Measurements from ENCODE around the gene HSH2D.

Gene HSH2D

GRCh38 chr19:16184665-16185122, 41.2 kb downstream of the HSH2D start:
- no peak for TF ChIP-seq POLR2A (IDR thresholded peaks at IDR 0.05; ENCODE audit: low read depth, low read length)
- no peak for DNase-seq (ENCODE audit: insufficient read length, low spot score)
- no peak for FAIRE-seq

- TF ChIP-seq POLR2A (IDR thresholded peaks at IDR 0.05; ENCODE audit: low read depth, low read length), result peak; percentile 65
- DNase-seq (ENCODE audit: insufficient read length, low spot score) (peak; percentile 96), FAIRE-seq (peak; percentile 60)
These were observed 41.8 kb downstream of the HSH2D start, which contains the start of gene FAM32A for GRCh38 chr19:16185123-16185767. Gene FAM32A, plus strand, starts transcription at chr19:16185410. Its CDS starts 33 bp downstream, at chr19:16185443.

- TF ChIP-seq POLR2A (IDR thresholded peaks at IDR 0.05; ENCODE audit: low read depth, low read length), result no peak
- FAIRE-seq, result no peak
- no peak for DNase-seq (ENCODE audit: insufficient read length, low spot score)
These were observed 42.3 kb downstream of the HSH2D start for GRCh38 chr19:16185768-16186123.

GRCh38 chr19:16188521-16188920, 45.0 kb downstream of the HSH2D start:
- no peak for DNase-seq (ENCODE audit: insufficient read length, low spot score)
- FAIRE-seq, result no peak
- TF ChIP-seq POLR2A (IDR thresholded peaks at IDR 0.05; ENCODE audit: low read depth, low read length), result no peak

- FAIRE-seq (no peak), DNase-seq (ENCODE audit: insufficient read length, low spot score) (no peak)
- TF ChIP-seq POLR2A (IDR thresholded peaks at IDR 0.05; ENCODE audit: low read depth, low read length), result no peak
These were observed 46.7 kb downstream of the HSH2D start for GRCh38 chr19:16190198-16190597.

GRCh38 chr19:16190736-16191135, 47.3 kb downstream of the HSH2D start:
- no peak for TF ChIP-seq POLR2A (IDR thresholded peaks at IDR 0.05; ENCODE audit: low read depth, low read length)
- FAIRE-seq (no peak), DNase-seq (ENCODE audit: insufficient read length, low spot score) (no peak)

GRCh38 chr19:16191216-16191908, 47.9 kb downstream of the HSH2D start:
- DNase-seq (ENCODE audit: insufficient read length, low spot score), result no peak
- no peak for TF ChIP-seq POLR2A (IDR thresholded peaks at IDR 0.05; ENCODE audit: low read depth, low read length)
- FAIRE-seq, result no peak

- DNase-seq (ENCODE audit: insufficient read length, low spot score) (no peak), FAIRE-seq (no peak)
- no peak for TF ChIP-seq POLR2A (IDR thresholded peaks at IDR 0.05; ENCODE audit: low read depth, low read length)
These were observed 50.0 kb downstream of the HSH2D start for GRCh38 chr19:16193466-16193865.

- no peak for FAIRE-seq
- no peak for TF ChIP-seq POLR2A (IDR thresholded peaks at IDR 0.05; ENCODE audit: low read depth, low read length)
- DNase-seq (ENCODE audit: insufficient read length, low spot score), result peak; percentile 27
These were observed 53.7 kb downstream of the HSH2D start for GRCh38 chr19:16197188-16197621.

- FAIRE-seq, result no peak
- peak; percentile 91 for DNase-seq (ENCODE audit: insufficient read length, low spot score)
- TF ChIP-seq POLR2A (IDR thresholded peaks at IDR 0.05; ENCODE audit: low read depth, low read length), result peak; percentile 72
These were observed 54.3 kb downstream of the HSH2D start, which contains the start of gene AP1M1 for GRCh38 chr19:16197622-16198369. Gene AP1M1, plus strand, starts transcription at chr19:16197911. Its CDS starts 116 bp downstream, at chr19:16198027.

GRCh38 chr19:16198370-16198651, 54.8 kb downstream of the HSH2D start:
- no peak for TF ChIP-seq POLR2A (IDR thresholded peaks at IDR 0.05; ENCODE audit: low read depth, low read length)
- FAIRE-seq (no peak), DNase-seq (ENCODE audit: insufficient read length, low spot score) (no peak)

- no peak for TF ChIP-seq POLR2A (IDR thresholded peaks at IDR 0.05; ENCODE audit: low read depth, low read length)
- FAIRE-seq (no peak), DNase-seq (ENCODE audit: insufficient read length, low spot score) (no peak)
These were observed 55.9 kb downstream of the HSH2D start for GRCh38 chr19:16199275-16199932.

- no peak for TF ChIP-seq POLR2A (IDR thresholded peaks at IDR 0.05; ENCODE audit: low read depth, low read length)
- FAIRE-seq (no peak), DNase-seq (ENCODE audit: insufficient read length, low spot score) (no peak)
These were observed 56.8 kb downstream of the HSH2D start for GRCh38 chr19:16200038-16201010.
